GM12801 (cell line): ENCODE data around the gene MYH13.

Source experiments
- TF ChIP-seq, protein P1 (sequence below): IDR thresholded peaks from one replicate; pipeline ENCODE4 v1.5.1; 2011; ENCODE audit warnings: control low read depth; ENCODE audit not compliant: insufficient read length; ENCODE audit errors: extremely low read depth

MYH13 gene

DNA sequence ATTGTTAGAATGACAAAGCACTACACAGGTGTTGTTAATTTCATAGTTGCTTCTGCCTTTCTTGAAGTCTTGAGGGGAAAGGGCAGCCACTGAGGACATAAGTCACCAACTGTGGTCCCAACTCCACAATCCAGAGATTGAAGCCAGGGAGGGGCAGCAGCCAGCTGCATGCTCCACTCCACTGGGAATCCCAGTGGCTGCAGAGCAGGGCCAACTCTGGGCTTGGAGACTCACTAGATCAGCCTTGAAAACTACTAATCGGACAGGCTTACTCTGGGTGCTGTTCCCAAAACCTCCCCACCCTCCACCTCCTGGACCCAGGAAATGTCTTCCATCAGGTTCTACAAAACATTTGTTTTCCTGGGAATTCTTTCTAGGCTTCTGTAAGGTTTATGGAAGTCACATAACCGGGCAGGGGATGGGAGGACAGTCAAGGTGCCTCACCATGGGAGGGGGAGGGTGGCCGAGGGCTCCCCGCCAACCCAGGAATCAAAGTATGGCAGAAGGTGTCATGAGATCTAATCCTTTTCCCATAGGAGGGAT, 68.0 kb downstream of the MYH13 start:
- TF ChIP-seq, protein P1, sequence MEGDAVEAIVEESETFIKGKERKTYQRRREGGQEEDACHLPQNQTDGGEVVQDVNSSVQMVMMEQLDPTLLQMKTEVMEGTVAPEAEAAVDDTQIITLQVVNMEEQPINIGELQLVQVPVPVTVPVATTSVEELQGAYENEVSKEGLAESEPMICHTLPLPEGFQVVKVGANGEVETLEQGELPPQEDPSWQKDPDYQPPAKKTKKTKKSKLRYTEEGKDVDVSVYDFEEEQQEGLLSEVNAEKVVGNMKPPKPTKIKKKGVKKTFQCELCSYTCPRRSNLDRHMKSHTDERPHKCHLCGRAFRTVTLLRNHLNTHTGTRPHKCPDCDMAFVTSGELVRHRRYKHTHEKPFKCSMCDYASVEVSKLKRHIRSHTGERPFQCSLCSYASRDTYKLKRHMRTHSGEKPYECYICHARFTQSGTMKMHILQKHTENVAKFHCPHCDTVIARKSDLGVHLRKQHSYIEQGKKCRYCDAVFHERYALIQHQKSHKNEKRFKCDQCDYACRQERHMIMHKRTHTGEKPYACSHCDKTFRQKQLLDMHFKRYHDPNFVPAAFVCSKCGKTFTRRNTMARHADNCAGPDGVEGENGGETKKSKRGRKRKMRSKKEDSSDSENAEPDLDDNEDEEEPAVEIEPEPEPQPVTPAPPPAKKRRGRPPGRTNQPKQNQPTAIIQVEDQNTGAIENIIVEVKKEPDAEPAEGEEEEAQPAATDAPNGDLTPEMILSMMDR, result no peak

DNA sequence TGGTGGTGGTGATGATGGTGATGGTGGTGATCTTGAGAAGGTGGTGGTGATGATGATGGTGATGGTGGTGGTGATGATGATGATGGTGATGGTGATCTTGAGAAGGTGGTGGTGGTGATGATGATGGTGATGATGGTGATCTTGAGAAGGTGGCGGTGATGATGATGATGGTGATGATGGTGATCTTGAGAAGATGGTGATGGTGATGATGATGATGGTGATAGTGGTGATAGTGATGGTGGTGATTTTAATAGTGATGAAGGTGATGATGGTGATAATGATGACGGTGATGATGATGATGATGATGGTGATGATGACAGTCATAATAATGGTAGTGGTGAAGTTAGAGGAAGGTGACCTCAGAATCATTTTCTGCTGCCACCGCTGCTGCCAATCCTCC, 75.1 kb downstream of the MYH13 start:
- TF ChIP-seq, protein P1, result no peak

DNA sequence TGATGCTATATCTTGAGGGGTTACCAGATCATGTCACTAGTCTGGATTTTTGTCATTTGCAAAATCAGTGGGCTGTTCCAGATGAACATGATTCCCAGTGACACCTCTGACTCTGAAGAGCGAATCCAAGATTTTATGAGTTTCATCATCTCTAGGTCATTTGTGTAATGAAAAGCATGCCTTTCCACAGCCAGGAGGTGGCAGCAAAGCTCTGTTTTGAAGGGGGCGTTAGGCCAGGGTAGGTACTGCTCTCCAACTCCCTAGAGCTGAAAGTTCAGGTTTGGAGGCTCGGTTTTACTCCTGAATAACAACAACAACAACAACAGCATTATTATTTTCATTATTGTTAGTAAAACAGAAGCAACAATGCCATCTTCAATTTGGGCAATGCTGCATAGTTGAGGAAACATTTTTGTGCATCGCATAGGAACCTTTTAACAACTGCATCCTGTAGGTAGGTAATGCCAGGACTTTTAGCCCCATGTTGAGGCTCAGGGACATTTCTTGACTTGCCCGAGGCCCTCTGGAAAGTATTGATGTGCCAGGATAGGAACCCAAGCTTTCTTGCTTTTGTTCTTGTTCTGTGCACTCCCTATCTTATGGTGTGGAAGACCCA, 77.0 kb downstream of the MYH13 start:
- TF ChIP-seq, protein P1, result no peak

DNA sequence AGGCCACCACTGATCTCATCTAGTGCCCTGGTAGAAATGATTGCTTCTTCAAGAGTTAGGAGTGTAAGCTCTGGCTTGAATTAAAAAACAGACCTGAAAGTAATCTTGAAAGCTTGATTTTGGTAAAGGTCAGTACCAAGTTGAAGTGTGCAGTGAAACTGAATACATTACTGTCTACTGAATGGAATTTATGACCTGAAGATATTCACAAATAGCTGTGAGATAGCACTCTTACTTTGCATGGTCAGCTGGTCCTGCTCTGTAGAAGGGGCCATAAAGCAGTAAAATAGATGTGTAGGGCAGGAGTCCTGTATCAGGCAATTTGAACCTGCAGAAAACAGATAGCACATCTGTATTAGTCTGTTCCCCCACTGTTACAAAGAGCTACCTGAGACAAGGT, 78.6 kb downstream of the MYH13 start:
- TF ChIP-seq, protein P1, result no peak

DNA sequence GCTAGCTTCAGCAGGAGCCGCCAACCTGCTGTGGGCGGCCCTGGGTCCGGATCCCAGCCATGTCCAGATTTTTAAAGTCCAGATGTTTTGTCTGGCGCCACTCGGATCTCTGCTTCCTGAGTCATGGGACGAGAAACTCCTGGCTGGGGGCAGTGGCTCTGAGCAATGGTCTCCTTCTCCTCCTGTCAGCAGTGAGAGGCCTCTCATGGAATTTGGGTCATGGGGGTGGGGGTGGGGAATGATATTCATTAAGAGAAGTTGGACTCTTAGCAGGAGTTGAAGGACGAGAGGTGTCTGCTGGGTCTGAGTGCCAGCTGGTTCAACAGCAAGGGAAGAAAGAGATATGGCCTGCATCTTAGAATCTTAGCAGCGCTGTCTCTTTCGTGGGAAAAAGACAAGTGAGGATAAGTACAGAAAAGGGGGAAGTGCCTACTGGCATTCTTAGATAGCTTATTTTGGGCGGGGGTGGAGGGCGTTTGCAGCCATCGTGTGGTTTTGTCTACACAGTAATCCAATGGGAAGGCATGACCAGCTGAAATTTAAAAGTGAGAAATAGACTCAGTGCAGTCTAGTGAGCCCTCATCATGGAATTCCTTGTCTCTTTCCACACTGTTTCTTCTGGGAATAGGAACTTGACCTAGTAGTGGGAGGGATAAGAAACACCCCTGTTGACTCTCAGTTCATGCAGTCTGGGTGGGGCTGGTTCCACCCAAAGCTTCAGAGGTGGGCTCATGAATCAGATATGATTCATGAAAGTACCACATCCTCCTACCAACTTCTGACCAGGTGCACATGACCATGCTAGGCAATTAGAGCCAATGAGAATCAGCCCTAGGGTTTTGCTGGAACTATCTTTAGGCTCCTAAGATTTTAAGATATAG, 80.5 kb downstream of the MYH13 start:
- TF ChIP-seq, protein P1, result no peak

DNA sequence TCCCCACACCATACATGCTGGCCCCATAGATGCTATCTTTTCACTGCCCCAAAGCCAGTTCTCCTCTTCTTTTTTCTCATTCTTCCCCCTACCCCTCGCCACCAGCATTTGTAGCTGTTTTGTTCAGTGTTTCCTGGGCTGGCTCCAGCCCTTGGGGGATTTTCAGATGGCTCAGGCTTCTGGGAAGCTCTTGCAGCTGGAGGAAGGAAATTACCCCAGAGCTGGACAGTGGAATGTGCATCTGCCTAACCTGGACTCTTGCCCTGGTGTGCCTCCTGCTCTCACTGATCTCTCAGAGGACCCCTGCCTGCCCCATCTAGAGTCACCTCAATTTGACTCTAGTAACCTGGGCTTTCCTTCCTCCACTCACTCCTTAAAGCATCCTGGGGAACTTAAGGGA, 82.8 kb downstream of the MYH13 start:
- TF ChIP-seq, protein P1, result no peak

DNA sequence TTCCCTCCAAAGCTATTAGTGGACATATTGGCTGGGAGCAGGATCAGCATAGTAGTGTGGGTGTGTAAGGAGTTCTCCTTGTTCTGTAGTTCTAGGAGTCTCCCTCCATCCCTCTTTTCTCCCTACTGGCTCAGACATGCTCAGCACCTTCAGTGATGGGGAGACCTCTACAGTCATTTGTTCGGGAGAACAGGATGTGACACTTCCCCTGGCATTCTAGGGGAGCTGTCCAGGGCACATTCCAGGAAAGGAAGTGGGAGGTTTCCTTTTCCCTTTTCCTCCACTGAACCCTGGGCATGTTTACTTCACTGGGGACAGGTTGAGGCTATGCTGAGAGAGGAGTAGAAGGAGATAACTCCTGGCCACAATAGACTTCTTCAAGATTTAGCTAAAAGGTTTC, 86.5 kb downstream of the MYH13 start:
- TF ChIP-seq, protein P1, result no peak
